GM12891 (cell line): ENCODE results near the gene LUC7L2.
"Not testable (repeated sequence)": the region's sequence is repeated elsewhere in the genome, so short reads cannot be mapped to it uniquely, and the experiment has no call there.

Experiments
- PAX5 ChIP-seq: IDR thresholded peaks from 2 replicates; pipeline ENCODE4 v1.6.1; 2011; ENCODE audit warnings: low read length, moderate library complexity, mild to moderate bottlenecking; ENCODE audit not compliant: insufficient read depth, severe bottlenecking
- POLR2A ChIP-seq: IDR thresholded peaks from 2 replicates; pipeline ENCODE4 v1.6.1; 2011; ENCODE audit warnings: low read depth, low read length, control low read depth
- POLR2AphosphoS5 ChIP-seq: IDR thresholded peaks from 2 replicates; pipeline ENCODE4 v1.6.1; 2011; ENCODE audit warnings: low read depth, low read length, control low read depth
- SPI1 ChIP-seq: IDR thresholded peaks from 2 replicates; pipeline ENCODE4 v1.6.1; 2011; ENCODE audit warnings: low read depth, low read length, control low read depth
- TAF1 ChIP-seq: IDR thresholded peaks from 2 replicates; pipeline ENCODE4 v1.6.1; 2011; ENCODE audit warnings: low read depth, low read length, control low read depth

DNA sequence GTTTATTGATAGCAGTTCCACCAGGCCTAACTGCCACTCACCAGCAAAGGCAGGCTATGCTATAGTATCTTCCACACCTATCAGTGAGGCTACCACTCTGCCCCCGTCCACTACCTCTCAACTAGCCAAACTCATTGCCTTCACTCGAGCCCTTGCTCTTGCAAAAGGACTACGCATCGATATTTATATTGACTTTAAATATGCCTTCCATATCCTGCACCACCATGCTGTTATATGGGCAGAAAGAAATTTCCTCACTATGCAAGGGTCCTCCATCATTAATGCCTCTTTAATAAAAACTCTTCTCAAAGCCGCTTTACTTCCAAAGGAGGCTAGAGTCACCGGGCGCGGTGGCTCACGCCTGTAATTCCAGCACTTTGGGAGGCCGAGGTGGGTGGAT lies 105.4 kb downstream of the LUC7L2 start:
- not testable (repeated sequence) for TF ChIP-seq TAF1, POLR2A, POLR2AphosphoS5, PAX5, SPI1
